ENCODE data around the gene SYNE1. TPM values are rescaled to one million over a fixed set of nuclear protein-coding genes. Genes with fewer than 3 reads are reported as not detected.

SYNE1 gene
- total and polyA plus RNA-seq, 10 of the 15 experiments (the other 5 are each of a cell fraction or from before 2014, with no cell fraction given) = 2.3 to 28.7 (median 14.1) TPM

GRCh38 chr6:152293404-152293803, 343.8 kb downstream of the SYNE1 start:
- POLR2A ChIA-PET = no interaction called here

More at GRCh38 chr6:152293404-152293803, 343.8 kb downstream of the SYNE1 start:
- H3K36me3 ChIP-seq (ENCODE audit: control insufficient read depth in 2 of 2, insufficient read depth in 2 of 2, low read length in 1 of 2) = peaks cover 0 to 11% of the 10 kb centered on the region in 2 experiments; a peak in 3 of 4 replicates
- 95% methylated on average over 3 of the region's 3 CpGs for WGBS (ENCODE audit: insufficient coverage, insufficient replicate concordance, low lambda C conversion rate, missing lambda C conversion rate)
- intact Hi-C loops (cut with micrococcal nuclease; ENCODE audit: unreplicated experiment) = no loop called here
- TF ChIP-seq RFX5 (IDR thresholded peaks at IDR 0.05; ENCODE audit: low read depth, low read length) (no peak), ZBTB4 (CRISPR knock-in tag; IDR thresholded peaks at IDR 0.05) (no peak), CEBPB (IDR thresholded peaks at IDR 0.05; ENCODE audit: borderline replicate concordance in 1 of 2, low read depth in 2 of 2, low read length in 2 of 2) (no peak), KAT2A (conservative IDR thresholded peaks at IDR 0.05; ENCODE audit: control insufficient read depth, low read depth, low read length) (no peak), CHD1 (IDR thresholded peaks at IDR 0.05; ENCODE audit: low read depth, low read length) (no peak), MTA2 (IDR thresholded peaks at IDR 0.05; ENCODE audit: low read depth) (no peak), STAT1 (conservative IDR thresholded peaks at IDR 0.05) (no peak), RELB (IDR thresholded peaks at IDR 0.05; ENCODE audit: low read depth) (no peak), BCL11A (IDR thresholded peaks at IDR 0.05; ENCODE audit: low read depth, low read length) (no peak)
- CTCF ChIA-PET = interaction anchor here (0.8 to 2.3 kb wide), 2 partner anchors 17 to 21 kb away, joined by 3 to 9 read pairs; no protein-coding TSS in a partner anchor
- no peak overlapping the region for H2AFZ ChIP-seq (ENCODE audit: control insufficient read depth, low read depth, low read length)
- DNase-seq (ENCODE audit: low read depth, low spot score) = no peak
- SMC1A ChIA-PET (ENCODE audit: uncharacterized antibody, unreplicated experiment) = no interaction called here
- H3K4me2 ChIP-seq (ENCODE audit: control insufficient read depth, insufficient read depth) = no peak overlapping the region
- H3K79me2 ChIP-seq (ENCODE audit: control insufficient read depth, insufficient read depth, low read length) = no peaks in the 10 kb centered on the region; the same call in 1 of the 2 replicates
- H3K4me3 ChIP-seq = no peak overlapping the region
- no peak overlapping the region for H3K9ac ChIP-seq (ENCODE audit: control insufficient read depth, insufficient read depth, low read length)
- FAIRE-seq = no peak
- H3K9me3 ChIP-seq (replicated peaks; ENCODE audit: control insufficient read depth, insufficient read depth, low read length) = no peaks in the 10 kb centered on the region
- RAD21 ChIA-PET (ENCODE audit: unreplicated experiment) = no interaction called here
- no peaks in the 10 kb centered on the region for H3K27me3 ChIP-seq (replicated peaks in 1 of 2; ENCODE audit: control insufficient read depth in 2 of 2, insufficient read depth in 2 of 2, low read length in 1 of 2)
- no TSS peak for BruUV-seq (replicated peaks)
- in situ Hi-C loops (cut with MboI) = no loop called here
- no peak overlapping the region for H3K27ac ChIP-seq (ENCODE audit: control insufficient read depth, insufficient read depth)
- no peaks in the 10 kb centered on the region for H4K20me1 ChIP-seq (ENCODE audit: control insufficient read depth, insufficient read depth)
- peaks cover 4% of the 10 kb centered on the region; the same call in 1 of the 2 replicates for H3K4me1 ChIP-seq (ENCODE audit: control insufficient read depth, insufficient read depth, low read length)
- ATAC-seq = no peak
